SW480 (cell line): ENCODE data around the gene UNKL.

ENCODE experiments used
- DNase-seq: peaks from one replicate; pipeline ENCODE4 v3.0.0-alpha.2; 2016; ENCODE audit warnings: low spot score

UNKL gene

GRCh38 chr16:1375741-1376410 is 38.6 kb downstream of the UNKL start:
- DNase-seq: no peak

DNA sequence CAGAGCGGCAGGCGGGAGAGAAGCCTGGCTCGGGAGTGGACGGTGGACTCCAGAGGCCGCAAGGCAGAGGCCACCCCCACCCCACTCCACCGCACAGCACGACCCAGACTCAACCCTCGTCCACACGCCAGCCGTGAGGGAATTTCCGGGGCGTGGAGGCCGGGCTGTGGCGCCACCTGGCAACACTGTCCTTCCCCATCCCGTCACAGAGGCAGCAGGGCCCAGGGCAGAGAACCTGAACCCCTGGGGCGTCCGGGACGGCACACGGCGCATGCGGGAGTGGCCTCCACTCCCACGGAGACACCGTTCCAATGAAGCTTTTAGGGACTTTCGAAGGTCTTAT is 39.2 kb downstream of the UNKL start:
- no peak for DNase-seq

DNA sequence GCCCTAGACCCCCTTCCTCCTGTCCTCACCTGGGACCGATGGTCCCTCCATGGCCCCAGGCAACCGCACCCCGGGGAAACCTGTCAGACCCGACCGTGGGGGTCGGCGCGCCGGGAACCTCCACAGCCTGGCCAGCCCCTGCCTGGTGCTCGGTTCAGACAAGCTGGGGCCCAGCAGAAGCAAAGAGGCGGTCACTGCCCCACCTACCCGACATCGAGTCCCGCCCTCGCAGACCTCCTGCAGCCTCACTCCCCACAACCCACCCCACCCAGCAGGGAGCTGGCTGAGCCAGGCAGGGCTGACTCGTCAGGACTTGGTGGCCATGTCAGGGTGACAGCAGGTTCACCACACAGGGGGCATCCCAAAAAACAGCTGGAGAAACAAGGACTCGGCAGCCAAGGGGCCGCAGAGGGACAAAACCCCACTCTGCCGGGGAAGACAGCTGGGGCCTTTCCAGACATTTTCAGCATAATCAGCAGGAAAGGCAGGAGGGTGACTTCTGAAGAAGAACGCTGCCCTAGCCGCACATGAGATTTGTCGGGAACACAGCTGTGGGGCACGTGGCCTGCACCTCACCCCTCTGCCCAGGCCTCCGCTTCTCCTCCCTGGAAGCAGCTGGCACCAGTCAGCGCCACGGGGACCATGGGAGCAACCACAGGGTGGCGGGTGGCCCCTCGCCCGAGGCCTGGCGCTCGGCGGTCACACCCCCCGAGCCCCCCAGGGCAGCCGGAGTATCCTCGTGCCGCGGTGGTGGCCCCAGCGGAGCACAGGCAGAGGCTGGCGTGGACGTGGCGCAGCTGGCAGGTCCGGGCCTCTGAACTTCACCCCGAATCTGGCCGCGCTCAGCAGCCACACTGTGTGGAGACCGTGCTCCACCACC is 39.8 kb downstream of the UNKL start:
- no peak for DNase-seq

GRCh38 chr16:1372292-1372950 is 42.1 kb downstream of the UNKL start:
- no peak for DNase-seq

DNA sequence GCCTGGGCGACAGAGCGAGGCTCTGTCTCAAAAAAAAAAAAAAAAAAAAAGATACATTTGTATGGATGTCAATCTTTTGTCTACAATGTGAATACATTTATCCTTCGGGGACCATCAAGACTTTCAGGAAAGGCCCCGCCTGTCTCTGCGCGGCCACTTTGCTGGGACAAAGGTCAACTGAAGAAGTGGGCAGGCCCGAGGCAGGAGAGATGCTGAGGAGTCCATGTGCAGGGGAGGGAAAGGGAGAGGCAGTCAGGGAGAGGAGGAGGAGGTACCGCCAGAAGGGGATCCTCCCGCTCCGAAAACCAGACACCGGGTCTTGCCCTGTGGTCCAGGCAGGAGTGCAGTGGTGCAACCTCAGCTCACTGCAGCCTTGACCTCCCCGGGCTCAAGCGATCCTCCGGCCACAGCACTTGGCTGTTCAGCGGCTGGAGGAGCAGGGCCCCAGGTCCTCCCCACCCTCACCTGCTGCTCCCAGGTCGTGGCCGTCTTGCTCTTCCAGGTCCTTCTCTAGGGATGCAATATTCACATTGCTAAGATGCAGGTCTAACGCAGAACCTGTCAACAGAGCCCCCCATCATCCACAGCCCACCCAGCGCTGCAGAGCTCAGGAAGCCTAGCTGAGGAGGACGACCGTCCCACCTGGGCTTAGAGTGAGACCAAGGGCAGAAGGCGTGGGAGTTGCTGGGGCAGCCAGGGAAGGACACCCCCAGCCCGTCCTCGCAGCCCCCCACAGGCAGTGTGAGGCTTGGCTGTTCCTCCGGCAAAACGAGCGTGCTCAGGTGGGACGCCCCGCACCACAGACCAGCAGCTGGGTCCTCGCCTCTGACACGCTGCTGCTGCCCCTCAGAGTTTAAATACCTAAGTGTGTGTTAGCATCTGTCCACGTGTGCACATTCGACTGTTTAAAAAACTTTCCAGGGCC is 43.2 kb downstream of the UNKL start:
- DNase-seq: no peak

DNA sequence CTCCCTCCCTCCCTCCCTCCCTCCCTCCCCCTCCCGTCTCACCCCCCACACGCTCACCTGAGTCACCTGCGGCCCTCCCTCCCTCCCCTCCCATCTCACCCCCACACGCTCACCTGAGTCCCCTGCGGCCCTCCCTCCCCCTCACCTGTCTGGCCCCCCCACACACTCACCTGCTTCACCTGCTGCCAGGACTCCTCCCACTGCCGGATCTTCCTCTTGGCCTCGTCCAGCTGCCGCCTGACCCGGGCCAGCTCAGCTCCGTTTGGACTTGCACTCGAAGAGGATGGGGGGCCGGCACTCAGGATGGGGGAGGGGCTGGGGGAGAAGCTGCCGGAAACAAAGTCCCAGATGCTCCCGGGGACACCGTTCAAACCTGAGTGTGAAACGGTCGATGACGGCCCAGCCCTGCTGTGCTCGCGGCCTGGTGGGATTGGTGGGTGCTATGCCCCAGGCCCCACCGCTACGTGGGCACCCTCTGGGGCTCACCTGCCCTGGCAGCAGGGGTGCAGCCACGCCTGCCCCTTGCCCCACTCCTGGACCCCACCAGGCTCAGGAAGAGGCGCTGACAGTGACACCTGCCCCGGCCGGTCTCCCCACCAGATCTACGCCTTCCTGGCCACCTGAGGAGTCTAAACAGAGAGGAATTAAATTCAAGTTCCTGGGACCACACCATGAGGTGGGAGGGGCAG is 46.9 kb downstream of the UNKL start:
- DNase-seq: no peak

DNA sequence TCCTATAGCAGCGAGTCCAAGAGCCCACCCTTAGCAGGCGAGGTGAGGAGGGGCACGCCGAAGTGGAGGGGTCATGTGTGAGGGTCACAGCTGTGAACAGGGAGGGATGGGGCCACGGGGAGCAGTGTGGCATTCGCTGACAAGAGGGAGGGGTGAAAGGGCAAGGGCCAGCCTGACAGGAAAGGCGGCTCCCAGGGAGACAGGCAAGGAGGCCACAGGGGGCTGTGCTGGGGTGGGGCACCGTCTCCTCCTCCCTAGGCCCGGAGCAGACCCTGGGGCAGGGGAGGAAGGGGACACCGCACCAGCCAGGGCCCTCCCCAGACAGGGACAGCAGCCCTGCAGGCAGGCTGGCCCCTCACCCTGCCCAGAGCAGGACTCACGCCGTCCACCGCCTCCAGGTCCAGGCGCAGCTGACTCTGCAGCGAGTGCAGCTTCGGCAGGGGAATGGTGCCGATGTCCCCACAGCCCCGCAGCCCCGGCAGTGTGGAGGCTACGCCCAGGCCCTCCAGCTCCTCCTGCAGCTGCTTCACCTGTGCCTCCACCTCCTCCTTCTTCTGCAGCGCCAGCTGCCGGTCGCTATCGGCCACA is 47.7 kb downstream of the UNKL start:
- no peak for DNase-seq

DNA sequence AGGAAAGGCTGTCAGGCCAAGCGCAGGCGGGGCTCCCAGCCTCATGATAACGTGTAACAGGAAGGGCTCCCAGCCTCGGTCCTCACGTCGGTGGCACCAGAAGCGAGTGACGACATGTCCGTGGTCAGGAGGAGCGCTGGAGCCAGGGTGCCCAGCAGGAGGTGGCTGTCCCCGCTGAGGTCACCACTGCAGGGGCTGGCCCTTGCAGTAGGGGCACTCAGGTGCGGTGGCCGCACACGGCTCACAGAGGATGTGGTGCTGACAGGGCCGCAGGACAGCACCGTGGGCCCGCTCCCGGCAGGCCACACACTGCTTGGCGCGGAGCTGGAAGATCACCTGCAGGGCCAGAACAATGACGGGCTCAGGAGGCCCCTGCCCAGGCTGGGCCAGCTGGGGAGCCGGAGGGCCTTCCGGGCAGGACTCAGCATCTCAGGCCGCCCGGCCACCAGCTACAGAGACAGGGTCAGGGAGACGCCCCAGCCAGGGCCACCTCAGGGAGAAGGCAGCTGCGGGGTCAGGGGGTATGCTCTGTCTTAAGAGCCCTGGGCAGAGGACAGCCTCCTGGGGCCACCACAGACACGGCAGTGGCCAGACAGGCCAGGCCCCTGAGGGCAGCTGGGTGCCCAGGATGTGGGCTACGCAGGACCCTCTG is 48.3 kb downstream of the UNKL start:
- no peak for DNase-seq

DNA sequence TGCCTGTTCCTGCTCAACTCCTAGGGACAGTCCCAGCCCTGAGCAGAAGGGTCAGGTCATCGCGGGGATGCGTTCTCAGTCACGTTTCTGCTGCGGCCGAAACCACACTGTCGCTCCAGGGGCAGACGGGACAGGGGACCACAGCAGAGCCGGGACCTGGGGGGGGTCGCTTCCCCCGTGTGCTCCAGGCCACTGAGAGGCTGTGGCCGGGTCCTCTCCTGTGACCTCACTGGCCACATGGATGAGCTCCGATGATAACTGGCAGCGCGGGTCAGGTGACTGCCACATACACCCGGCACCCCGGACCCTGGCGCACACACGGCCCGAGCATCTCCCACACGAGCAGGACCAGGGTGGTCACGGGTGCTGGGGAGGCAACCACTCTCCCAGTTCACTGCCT is 50.0 kb downstream of the UNKL start:
- DNase-seq: no peak

GRCh38 chr16:1363501-1364041 is 50.9 kb downstream of the UNKL start:
- peak; percentile 46 for DNase-seq

DNA sequence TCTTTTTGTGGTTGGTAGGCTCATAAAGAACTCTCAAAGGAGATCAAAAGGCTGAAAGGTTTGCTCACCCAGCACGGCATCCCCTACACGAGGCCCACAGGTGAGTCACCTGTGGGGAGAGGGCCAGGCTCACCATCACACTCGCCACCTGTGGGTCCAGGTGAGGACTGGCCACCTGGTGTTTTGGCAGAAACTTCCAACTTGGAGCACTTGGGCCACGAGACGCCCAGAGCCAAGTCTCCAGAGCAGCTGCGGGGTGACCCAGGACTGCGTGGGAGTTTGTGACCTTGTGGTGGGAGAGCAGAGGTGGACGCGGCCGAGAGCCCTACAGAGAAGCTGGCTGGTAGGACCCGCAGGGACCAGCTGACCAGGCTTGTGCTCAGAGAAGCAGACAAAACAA is 51.7 kb downstream of the UNKL start:
- peak; percentile 63 for DNase-seq

- DNase-seq: no peak
Observed at GRCh38 chr16:1361685-1362360, 52.7 kb downstream of the UNKL start.

DNA sequence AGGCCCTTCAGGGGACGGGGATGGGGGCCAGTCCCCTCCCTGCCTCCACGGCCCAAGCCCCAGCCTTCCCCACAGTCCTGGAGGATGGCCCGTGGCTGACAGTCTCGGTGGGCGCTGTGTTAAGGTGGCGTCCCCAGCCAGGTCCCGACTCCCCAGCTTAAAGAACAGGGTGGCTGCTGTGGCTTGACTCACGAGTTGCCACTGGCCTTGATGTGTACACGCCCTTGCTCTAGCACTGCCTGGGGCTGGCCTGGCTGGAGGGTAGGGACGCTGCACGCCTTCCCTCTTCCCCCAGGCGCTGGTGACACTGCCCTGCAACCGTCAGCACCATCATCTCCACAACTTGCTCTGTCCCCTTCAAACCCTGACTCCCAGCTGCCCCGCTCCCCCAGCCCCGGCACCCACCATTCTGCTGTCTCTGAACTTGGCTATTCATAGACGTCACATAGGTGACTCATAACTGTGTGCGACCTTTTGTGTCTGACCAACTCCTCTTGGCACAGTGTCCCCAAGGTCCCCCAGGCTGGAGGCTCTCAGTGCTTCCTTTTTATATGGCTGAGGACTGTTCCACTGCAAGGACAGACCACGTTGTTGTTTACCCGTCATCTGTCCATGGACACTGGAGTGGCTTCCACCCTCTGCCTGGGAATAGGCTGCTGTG is 56.5 kb downstream of the UNKL start:
- DNase-seq: peak; percentile 28

DNA sequence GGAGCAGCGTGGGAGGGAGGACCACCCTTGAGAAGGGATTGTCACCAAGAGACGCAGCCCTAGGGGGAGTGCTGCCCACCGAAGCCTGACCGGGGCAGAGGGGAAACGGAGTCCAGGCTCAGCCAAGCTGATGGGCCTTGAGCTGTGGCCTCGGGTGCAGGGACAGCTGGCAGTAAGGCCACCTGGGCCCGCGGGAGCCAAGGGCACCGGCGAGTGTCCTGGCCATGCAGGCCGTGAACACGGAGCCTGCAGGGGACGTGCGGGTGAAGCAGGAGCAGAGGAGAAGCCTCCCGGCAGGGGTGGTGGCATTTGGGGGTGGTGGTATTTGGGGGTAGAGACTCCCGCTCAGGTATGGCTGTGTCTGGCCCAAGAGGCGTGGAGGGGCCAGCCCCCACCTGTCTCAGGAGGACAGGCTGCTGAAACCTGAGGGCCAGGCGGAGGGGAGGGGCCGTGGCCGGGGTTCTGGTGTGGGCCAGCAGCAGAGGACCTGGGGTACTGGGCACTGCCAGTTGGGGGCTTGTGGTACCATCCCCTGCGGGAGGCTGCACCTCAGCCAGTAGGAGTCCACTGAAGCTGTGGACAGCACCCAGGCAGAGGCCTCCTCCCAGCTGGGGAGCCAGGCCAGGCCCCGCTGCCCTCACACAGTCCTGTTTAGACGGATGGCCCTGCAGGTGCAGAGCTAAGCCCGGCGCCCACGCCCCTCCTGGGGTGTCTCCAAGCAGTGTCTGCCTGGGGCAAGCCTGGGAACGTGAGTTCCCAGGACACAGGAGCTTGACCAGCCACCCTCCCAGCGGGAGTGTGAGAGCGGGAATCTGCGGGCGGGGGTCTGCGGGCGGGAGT is 58.2 kb downstream of the UNKL start:
- no peak for DNase-seq

- no peak for DNase-seq
Observed at GRCh38 chr16:1355591-1355990, 58.9 kb downstream of the UNKL start.

DNA sequence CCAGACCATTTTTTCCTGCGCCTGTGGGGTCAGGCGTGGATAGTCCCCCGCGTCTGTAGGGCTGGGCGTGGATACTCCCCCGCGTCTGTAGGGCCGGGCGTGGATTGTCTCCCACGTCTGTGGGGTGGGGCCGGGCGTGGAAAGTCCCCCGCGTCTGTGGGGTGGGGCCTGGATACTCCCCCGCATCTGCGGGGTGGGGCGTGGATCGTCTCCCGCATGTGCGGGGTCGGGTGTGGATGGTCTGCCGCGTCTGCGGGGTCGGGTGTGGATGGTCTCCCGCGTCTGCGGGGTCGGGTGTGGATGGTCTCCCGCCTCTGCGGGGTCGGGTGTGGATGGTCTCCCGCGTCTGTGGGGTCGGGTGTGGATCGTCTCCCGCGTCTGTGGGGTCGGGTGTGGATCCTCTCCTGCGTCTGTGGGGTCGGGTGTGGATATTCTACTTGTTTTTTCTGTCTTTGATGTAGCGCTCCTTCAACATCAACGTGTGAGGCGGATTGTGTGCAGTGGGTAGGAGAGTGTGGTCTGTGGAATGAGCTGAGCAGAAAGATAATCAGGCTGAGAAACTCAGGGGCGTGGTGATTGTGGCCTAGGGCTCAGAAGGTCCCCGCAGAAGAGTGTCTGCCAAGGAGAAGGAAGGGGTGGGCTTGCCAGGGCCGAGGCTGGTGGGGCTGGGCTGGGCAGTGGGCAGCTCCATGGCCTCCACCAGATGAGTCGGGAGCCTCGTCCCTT is 59.5 kb downstream of the UNKL start:
- DNase-seq: no peak

DNA sequence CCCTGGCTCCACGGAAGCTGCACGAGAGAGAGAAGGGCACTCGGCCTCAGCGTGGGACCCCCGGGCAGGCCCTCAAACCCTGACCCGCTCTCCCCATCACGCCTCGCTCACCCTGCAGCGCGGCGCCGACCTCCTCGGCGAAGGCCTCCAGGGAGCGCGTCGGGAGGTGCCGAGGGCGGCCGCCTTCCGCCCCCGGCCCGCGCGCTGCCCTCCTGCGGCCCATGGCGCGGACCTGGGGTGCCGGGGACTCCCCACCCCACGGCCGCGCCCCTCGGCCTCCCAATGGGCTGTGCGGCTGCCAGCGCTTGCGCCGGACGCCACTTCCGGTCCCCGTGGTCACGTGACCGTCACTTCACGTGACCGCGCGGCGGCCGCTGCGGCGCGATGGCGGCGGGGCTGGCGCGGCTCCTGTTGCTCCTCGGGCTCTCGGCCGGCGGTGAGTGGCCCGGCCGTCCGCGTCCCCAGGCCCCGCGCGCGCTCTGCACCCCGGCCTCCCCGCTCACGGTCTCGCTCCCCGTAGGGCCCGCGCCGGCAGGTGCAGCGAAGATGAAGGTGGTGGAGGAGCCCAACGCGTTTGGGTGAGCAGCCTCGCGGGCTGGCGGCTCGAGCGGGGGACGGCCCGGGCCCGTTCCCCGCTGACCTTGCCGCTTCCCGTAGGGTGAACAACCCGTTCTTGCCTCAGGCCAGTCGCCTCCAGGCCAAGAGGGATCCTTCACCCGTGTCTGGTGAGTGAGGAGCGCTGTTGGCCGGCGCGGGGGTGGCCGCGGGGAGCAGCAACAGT is 62.7 kb downstream of the UNKL start, which contains the start of the genes GNPTG and TSR3:
TSS of gene GNPTG (plus strand) at position 350 of the 781 bp plus-strand sequence. CDS start at position 385, 35 bp downstream.
TSS of gene TSR3 (minus strand) at position 297 of the 781 bp plus-strand sequence. CDS start at position 223, 74 bp downstream.
- peak; percentile 77 for DNase-seq
